Retina (tissue), 1 donor: ENCODE data around the gene DUSP10.

Experiments
- DNase-seq: peaks from one replicate; pipeline ENCODE4 v3.0.0-alpha.2; 2016

Gene DUSP10

GRCh38 chr1:221762121-221762520, 20.2 kb upstream of the DUSP10 start:
- DNase-seq = no peak

DNA sequence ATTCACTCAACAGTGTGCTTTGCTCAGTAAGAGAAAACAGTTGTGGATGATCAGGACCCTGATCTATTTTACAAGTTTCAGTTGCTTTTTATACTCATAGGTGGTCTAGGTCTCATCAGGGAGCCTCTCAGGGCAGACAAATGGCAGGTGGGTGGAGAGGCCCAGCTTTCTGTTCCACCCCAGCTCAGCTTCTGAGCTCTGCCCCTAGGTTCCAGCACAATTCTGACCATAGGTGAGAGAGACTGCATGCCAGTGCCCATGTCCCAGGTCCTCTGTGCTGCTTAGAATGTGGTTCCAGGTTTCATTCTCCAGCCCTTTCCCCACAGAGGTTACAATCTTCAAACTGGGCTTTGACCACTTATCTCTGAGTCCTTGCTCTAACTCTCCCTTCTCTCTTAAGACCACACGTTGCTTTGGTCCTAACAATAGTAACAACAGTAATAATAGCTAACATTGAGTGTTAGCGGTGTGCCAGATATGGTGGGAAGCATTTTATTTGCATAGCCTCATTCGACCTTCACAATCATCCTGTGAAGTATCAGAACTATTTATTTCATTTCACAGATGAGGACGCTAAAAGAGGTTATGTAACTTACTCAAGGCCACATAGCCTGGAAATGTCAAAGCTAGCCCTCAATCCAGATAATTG, 19.6 kb upstream of the DUSP10 start:
- no peak for DNase-seq

DNA sequence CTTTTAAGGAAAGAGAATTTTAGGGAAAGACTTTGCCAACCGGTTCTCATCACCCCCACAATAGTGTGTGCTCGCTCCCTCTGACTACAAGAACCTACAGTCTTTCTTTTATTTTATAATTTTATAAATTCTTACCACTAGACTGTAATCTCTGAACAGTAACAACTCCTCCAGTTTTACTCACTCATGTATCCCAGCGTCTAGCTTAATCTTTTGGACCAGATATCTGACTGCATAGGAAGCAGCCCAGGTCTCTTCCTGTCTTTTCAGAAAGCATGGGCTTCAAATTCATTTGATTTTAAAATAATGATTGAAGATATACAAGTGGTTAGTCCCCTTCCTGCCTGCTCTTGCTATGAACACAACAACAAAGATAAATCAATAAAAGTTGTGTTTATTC, 19.0 kb upstream of the DUSP10 start:
- DNase-seq = no peak

- peak; percentile 32 for DNase-seq
These were observed 17.5 kb upstream of the DUSP10 start for GRCh38 chr1:221759436-221759835.

- DNase-seq = no peak
These were observed 16.6 kb upstream of the DUSP10 start for GRCh38 chr1:221758455-221758854.

- DNase-seq = no peak
These were observed 15.1 kb upstream of the DUSP10 start for GRCh38 chr1:221756830-221757551.

GRCh38 chr1:221753828-221754188, 11.9 kb upstream of the DUSP10 start:
- DNase-seq = no peak

DNA sequence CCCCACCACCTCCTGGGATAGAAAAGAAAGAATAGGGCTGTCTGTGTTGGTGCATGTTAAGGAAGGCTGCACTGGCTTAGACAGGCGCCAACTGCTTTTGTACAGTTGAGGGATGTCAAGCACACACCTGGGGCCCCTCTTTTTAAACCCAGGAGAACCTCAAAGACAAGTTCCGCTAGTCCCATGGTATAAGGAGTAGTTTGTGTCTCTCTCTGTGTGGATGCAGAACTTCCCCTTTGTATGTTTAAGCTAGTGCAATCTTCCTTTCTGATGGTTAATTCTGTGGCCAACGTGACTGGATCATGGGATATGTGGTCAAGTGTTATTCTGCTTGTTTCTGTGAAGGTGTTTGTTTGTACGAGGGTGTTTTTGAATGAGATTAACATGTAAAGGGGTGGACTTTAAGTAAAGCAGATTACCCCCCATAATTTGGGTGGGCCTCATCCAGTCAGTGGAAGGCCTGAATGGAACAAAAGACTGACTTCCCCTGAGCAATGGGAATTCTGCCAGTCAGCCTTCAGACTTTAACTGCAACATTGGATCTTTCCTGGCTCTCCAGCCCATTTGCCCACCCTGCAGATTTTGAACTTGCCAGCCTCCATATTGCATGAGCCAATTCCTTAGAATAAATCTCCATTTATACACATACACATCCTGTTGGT, 9.5 kb upstream of the DUSP10 start:
- DNase-seq = no peak

GRCh38 chr1:221748981-221749380, 7.1 kb upstream of the DUSP10 start:
- no peak for DNase-seq

DNA sequence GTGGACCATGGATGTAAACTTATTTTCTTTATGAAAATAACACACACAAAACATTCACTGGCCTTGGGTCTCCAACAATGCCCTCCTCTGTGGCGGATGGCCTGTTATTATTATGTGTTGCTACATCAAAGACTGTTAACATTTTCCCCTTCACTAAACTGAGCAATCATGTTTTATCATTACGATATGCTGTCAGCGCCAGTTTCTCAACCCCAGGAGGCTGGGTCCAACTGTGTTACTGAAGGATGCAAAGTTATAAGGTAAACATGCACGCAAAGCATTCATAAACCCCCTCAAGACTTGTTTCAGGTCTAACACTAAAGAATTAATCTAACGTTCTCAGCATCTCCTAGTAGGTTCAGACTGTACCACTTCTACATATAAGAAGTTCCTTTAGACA, 6.0 kb upstream of the DUSP10 start:
- peak; percentile 65 for DNase-seq

DNA sequence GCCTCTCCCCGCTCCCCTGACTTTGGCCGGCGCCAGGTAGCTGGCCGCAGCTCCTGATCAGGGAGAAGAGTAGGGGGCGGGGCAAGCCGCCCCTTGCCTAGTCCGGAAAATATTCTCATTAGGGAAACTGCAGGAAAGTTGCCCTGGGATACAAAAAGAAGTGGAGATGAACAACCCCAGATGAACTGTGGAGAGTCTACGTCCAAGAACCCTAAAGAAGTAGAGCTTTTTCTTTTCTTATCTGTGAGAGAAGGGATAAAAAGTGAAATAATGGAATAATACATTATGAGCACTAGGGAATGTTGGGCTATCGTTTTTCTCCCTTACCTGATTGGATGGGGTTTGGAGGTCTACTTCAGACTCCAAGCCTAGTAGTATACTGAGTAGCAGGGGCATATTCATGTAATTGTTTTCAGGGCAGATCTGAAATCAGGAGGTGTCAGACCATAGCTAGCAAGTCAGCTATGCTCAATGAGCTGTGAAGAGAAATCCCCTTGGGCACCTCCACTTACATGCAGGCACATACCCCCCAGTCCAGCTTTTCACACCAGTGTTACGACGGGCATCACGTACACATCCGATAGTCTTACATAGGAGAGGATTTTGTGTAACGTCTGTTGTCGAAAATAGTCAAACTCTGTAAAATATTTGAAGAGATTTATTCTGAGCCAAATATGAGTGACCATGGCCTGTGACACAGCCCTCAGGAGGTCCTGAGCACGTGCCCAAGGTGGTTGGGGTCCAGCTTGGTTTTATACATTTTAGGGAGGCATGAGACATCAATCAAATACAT, 1.7 kb upstream of the DUSP10 start:
- DNase-seq = peak; percentile 74

- peak; percentile 72 for DNase-seq
These were observed 896 bp upstream of the DUSP10 start for GRCh38 chr1:221742555-221743415.

DNA sequence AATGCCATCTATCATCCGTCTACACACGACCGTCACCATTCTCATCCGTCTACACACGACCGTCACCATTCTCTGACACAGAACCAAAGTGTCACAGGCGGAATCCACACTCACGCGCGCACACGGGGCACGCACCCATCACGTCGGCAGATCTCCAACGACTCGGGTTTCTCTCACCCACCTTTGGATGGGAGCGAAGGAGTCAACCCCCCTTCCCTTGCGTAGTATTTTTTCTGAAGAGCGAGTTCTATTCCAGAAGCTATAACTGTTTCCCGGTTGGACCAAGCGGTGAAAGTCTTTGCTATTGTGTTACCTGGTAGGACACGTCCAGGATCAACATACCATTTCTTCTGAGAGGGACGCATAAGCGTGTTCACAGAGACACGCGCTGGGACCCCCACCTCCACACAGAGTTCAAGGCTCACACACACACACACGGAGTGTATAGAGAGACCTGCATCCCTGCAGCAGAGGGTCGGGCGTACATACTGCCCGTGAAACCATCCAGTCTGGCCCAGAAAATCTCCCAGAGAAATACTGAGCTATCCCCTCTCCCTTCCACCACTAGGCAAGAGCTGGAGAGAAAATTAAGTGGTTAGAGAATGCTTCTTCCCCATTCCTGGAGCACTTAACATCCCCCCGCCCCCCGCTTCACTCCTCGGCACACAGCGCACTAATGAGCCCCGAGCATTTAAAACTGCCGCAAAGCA, 741 bp downstream of the DUSP10 start:
- no peak for DNase-seq

- DNase-seq = no peak
These were observed 1.4 kb downstream of the DUSP10 start for GRCh38 chr1:221740369-221740992.

DNA sequence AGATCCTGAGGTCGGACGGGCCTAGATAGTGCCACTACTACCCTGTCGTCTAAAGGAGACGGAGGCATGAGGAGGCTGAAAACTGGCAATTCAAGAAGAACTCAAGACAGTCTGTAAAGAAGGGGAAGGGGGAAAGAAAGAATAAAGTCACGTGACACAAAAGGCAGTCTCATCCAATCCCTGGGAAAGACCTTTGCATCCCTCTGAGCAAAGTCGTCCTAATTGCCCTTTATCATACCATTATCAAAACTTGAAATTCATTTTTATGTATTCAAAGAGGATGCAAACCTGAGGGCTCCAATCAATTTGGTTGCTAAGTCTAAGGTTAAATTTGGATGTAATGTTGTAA, 2.2 kb downstream of the DUSP10 start:
- DNase-seq = no peak

- DNase-seq = no peak
These were observed 2.7 kb downstream of the DUSP10 start for GRCh38 chr1:221739018-221739676.

- DNase-seq = no peak
These were observed 5.2 kb downstream of the DUSP10 start for GRCh38 chr1:221736714-221737113.

DNA sequence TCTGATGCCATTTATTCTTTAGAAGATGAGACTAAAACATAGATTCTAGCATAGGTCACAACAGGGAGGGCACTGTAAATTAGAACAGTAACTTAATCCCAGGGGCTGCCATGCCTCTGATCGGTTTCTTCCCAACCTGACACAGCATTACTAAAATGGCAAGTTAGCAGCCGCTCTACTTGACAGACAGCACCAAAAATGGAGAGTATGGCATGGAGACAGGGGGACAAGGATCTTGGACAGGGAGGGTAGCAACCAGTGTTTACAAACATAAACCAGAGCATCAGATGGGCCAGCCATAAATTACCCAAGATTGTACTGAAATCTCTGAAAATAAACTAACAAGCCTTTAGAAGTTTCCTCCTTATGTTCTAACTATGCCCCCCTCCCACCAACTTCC, 5.9 kb downstream of the DUSP10 start:
- DNase-seq = no peak

DNA sequence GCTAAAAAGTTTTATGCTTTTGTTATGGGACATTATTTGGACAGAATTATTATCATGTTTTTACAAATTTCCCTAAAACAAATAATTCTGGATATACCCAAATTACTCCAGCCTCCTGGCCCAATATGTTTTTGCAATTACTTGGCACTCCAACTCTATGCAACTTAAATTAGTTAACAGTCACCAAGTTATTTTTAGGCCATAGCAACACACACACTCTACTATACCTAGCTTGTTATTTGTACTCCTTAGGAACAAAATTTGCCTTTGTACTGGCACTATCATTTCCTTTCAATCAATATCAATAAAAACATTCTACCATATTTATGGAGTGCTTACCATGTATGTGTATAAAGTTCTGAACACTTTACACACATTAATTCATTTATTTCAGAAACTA, 7.7 kb downstream of the DUSP10 start:
- DNase-seq = no peak

GRCh38 chr1:221732052-221732451, 9.8 kb downstream of the DUSP10 start:
- no peak for DNase-seq
